RWPE2 (cell line): Measurements from ENCODE around the gene SPATS2.
A peak's percentile ranks its signal among the peaks of the same experiment; 100 is the strongest.
"Not testable (repeated sequence)": the region's sequence is repeated elsewhere in the genome, so short reads cannot be mapped to it uniquely, and the experiment has no call there.

Source experiments
- ATAC-seq: fragments of 200-7000 bp; cut with Tn5 transposase; 3 replicates; pipeline ENCODE4 v1.9.1; 2021; ENCODE audit warnings: low read depth
- DNase-seq: peaks from one replicate; pipeline ENCODE4 v3.0.0-alpha.2; 2020; ENCODE audit warnings: low spot score
- H3K27ac ChIP-seq: fragments of 450-650 bp; 2 replicates; pipeline ENCODE4 v1.5.1; 2017; ENCODE audit warnings: mild to moderate bottlenecking; ENCODE audit not compliant: poor library complexity, severe bottlenecking
- H3K27me3 ChIP-seq: fragments of 250-450 bp; sonication (Bioruptor Pico); 2 replicates; pipeline ENCODE4 v1.5.1; 2021; ENCODE audit warnings: mild to moderate bottlenecking, moderate library complexity; ENCODE audit not compliant: insufficient read depth, poor library complexity, severe bottlenecking
- H3K36me3 ChIP-seq: fragments of 250-450 bp; sonication (Bioruptor Pico); 2 replicates; pipeline ENCODE4 v1.5.1; 2020; ENCODE audit warnings: low read depth, mild to moderate bottlenecking, moderate library complexity
- H3K4me1 ChIP-seq: fragments of 250-450 bp; sonication (Bioruptor Pico); 2 replicates; pipeline ENCODE4 v1.5.1; 2021; ENCODE audit warnings: mild to moderate bottlenecking, moderate library complexity; ENCODE audit not compliant: insufficient read depth, poor library complexity, severe bottlenecking
- H3K4me3 ChIP-seq: fragments of 250-450 bp; sonication (Bioruptor Pico); 2 replicates; pipeline ENCODE4 v1.5.1; 2021; ENCODE audit warnings: mild to moderate bottlenecking, moderate library complexity; ENCODE audit not compliant: severe bottlenecking
- H3K9me3 ChIP-seq: fragments of 250-450 bp; sonication (Bioruptor Pico); 2 replicates; pipeline ENCODE4 v1.5.1; 2021; ENCODE audit warnings: mild to moderate bottlenecking, moderate library complexity; ENCODE audit not compliant: severe bottlenecking
- TF ChIP-seq, protein P1 (sequence below): fragments of 450-650 bp; IDR thresholded peaks from one replicate; pipeline ENCODE4 v1.5.1; 2017; ENCODE audit warnings: mild to moderate bottlenecking, moderate library complexity; ENCODE audit not compliant: poor library complexity, severe bottlenecking

SPATS2 gene

GRCh38 chr12:49503674-49504180 is 136.5 kb downstream of the SPATS2 start:
- Histone ChIP-seq H3K27ac (peak overlapping the region; percentile 94), H3K9me3 (no peaks in the 10 kb centered on the region), H3K27me3 (no peaks in the 10 kb centered on the region), H3K4me1 (peaks cover 48% of the 10 kb centered on the region), H3K36me3 (peaks cover 61% of the 10 kb centered on the region), H3K4me3 (no peak overlapping the region)
- TF ChIP-seq, protein P1, sequence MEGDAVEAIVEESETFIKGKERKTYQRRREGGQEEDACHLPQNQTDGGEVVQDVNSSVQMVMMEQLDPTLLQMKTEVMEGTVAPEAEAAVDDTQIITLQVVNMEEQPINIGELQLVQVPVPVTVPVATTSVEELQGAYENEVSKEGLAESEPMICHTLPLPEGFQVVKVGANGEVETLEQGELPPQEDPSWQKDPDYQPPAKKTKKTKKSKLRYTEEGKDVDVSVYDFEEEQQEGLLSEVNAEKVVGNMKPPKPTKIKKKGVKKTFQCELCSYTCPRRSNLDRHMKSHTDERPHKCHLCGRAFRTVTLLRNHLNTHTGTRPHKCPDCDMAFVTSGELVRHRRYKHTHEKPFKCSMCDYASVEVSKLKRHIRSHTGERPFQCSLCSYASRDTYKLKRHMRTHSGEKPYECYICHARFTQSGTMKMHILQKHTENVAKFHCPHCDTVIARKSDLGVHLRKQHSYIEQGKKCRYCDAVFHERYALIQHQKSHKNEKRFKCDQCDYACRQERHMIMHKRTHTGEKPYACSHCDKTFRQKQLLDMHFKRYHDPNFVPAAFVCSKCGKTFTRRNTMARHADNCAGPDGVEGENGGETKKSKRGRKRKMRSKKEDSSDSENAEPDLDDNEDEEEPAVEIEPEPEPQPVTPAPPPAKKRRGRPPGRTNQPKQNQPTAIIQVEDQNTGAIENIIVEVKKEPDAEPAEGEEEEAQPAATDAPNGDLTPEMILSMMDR = no peak
- DNase-seq (peak; percentile 88), ATAC-seq (peak; percentile 75)

- Histone ChIP-seq H3K27me3 (no peaks in the 10 kb centered on the region), H3K4me1 (peaks cover 51% of the 10 kb centered on the region), H3K27ac (peak overlapping the region; percentile 94), H3K36me3 (peaks cover 45% of the 10 kb centered on the region), H3K9me3 (no peaks in the 10 kb centered on the region), H3K4me3 (no peak overlapping the region)
- TF ChIP-seq, protein P1 = no peak
- ATAC-seq (peak; percentile 56), DNase-seq (no peak)
These were observed 138.4 kb downstream of the SPATS2 start for GRCh38 chr12:49505672-49506071.

DNA sequence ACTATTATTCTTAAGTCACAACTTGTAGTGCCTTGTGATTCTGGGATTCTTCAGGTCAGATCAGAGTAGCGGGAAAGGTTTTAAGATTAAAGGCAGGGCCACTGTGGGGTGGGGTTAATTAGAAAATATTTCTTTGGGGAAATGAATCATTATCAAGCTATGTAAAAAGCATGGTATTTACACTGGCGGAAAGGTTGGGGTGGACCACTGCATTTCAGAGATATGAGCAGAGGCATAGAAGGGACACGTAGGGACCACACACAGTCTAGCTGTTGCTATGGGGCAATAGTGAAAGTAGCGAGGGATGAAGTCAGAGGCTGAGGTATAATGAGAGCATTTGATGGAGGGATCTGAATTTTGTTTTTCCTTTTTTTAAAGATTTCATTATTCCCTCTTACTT is 139.9 kb downstream of the SPATS2 start:
- Histone ChIP-seq H3K36me3 (peaks cover 30% of the 10 kb centered on the region), H3K27ac (peak overlapping the region; percentile 94), H3K4me1 (peaks cover 57% of the 10 kb centered on the region), H3K27me3 (no peaks in the 10 kb centered on the region), H3K9me3 (no peaks in the 10 kb centered on the region), H3K4me3 (no peak overlapping the region)
- DNase-seq = peak; percentile 76
- TF ChIP-seq, protein P1 = no peak
- ATAC-seq = peak; percentile 88

GRCh38 chr12:49509681-49510080 is 142.4 kb downstream of the SPATS2 start:
- H3K4me3 ChIP-seq, DNase-seq, H3K27me3 ChIP-seq, ATAC-seq, H3K9me3 ChIP-seq: not testable (repeated sequence)
- Histone ChIP-seq H3K36me3 (peaks cover 22% of the 10 kb centered on the region), H3K4me1 (peaks cover 53% of the 10 kb centered on the region), H3K27ac (peak overlapping the region; percentile 44)

DNA sequence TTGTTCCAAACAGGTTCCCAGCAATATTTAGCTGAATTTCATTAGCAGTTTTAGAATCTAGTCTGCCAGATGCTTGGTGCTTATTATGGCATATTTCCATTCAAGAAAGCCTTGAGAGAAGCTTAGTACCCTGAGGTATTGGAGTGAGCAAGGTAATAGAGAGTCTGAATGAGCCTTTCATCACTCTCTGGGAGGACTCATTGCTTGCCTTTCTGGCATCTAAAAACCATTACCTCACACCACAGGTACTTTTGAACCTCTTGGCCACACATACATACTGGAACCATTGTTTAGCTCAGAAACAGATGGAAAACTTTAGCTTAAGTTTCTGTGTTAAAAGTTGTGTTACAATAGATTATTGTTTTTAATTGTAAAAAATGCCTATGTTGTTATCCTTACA is 144.1 kb downstream of the SPATS2 start:
- Histone ChIP-seq H3K4me1 (peaks cover 45% of the 10 kb centered on the region), H3K4me3 (no peak overlapping the region), H3K27me3 (no peaks in the 10 kb centered on the region), H3K36me3 (peaks cover 19% of the 10 kb centered on the region), H3K9me3 (no peaks in the 10 kb centered on the region), H3K27ac (peak overlapping the region; percentile 44)
- DNase-seq = no peak
- TF ChIP-seq, protein P1 = no peak
- no peak for ATAC-seq
